Heart right ventricle (tissue), 16 donors: Measurements from ENCODE around the gene WIPF2. TPM values are rescaled to one million over a fixed set of nuclear protein-coding genes. Genes with fewer than 3 reads are reported as not detected.
A peak's percentile ranks its signal among the peaks of the same experiment; 100 is the strongest.

ENCODE experiments used
- ATAC-seq, 8 donors: fragments of 200-7000 bp; cut with Tn5 transposase; one replicate each; pipeline ENCODE4 v1.9.1; 2020; ENCODE audit warnings: mild to moderate bottlenecking in 8 of 8, moderate library complexity in 8 of 8, moderate number of reproducible peaks in 1 of 8
- DNase-seq, 2 donors: peaks; one replicate each; pipeline ENCODE4 v3.0.0-alpha.2; 2020
- H3K27ac ChIP-seq, 10 donors: fragments of 200-600 bp; sonication (generic) in 2 of 10; one replicate each; pipeline versions ENCODE4 v1.5.0 to v1.8.0; 2020 to 2022; ENCODE audit warnings: mild to moderate bottlenecking in 3 of 10
- H3K27me3 ChIP-seq, 7 donors: fragments of 200-600 bp; one replicate each; pipeline ENCODE4 v1.8.0; 2021 to 2022; ENCODE audit warnings: mild to moderate bottlenecking in 2 of 7
- H3K36me3 ChIP-seq, 9 donors: fragments of 200-600 bp; sonication (generic) in 1 of 9; one replicate each; pipeline versions ENCODE4 v1.5.0 to v1.8.0; 2020 to 2022; ENCODE audit warnings: mild to moderate bottlenecking in 2 of 9
- H3K4me1 ChIP-seq, 9 donors: fragments of 200-600 bp; sonication (generic) in 1 of 9; one replicate each; pipeline versions ENCODE4 v1.5.0 to v1.8.0; 2020 to 2022; ENCODE audit warnings: mild to moderate bottlenecking in 4 of 9
- H3K4me3 ChIP-seq, 10 donors: fragments of 200-600 bp; sonication (generic) in 2 of 10; one replicate each; pipeline versions ENCODE4 v1.5.0 to v1.8.0; 2020 to 2022; ENCODE audit warnings: mild to moderate bottlenecking in 7 of 10, moderate library complexity in 2 of 10
- H3K9me3 ChIP-seq, 11 donors: fragments of 200-600 bp in 10 of 11; sonication (generic) in 2 of 11; one replicate each; pipeline versions ENCODE4 v1.5.0 to v1.8.0; 2013 to 2022; ENCODE audit warnings: mild to moderate bottlenecking in 2 of 11, control low read depth in 1 of 11, moderate library complexity in 1 of 11
- CTCF ChIP-seq, 9 donors: fragments of 200-600 bp; sonication (generic) in 2 of 9; IDR thresholded peaks; one replicate each; pipeline versions ENCODE4 v1.5.0 to v1.8.0; 2021 to 2022; ENCODE audit warnings: antibody characterized with exemption in 9 of 9, mild to moderate bottlenecking in 5 of 9, moderate library complexity in 1 of 9
- WGBS, 2 donors: extraction: QIAGEN DNeasy Blood & Tissue Kit; methylation state at CpG; one replicate each; pipeline ENCODE4 v1.1.7; 2013; ENCODE audit warnings: inconsistent platforms in 1 of 2; 5-methylcytosine and 5-hydroxymethylcytosine counted together
- intact Hi-C, 10 donors: fragments of 100-400 bp; cut with DNase I; formaldehyde crosslinking; loops; one replicate each; pipeline versions ENCODE4 v1.11.1 to v1.14.2; 2022
- polyA plus RNA-seq, 2 donors: library from polyadenylated mRNA; stranded (reverse); fragments of 200-250 nt; gene quantifications; one replicate each; pipeline ENCODE4 v1.2.3, GENCODE V29; 2013
- total RNA-seq, 10 donors: library from RNA; stranded (reverse); fragmentation: NEBNext Ultra II Directional in 3 of 10; extraction: Animal tissue kit (Norgen Biotek cat#: 25700) in 3 of 10; gene quantifications; one replicate each; pipeline versions ENCODE4 v1.2.1 to v1.2.4, GENCODE V29; 2021 to 2023
- donor health status: Arrhythmogenic right ventricular cardiomyopathy.
- donor health status: ischemic (EF 13 %, LVEDD 7.1; RV severe dilation, severe dysfunction).
- donor health status: healthy with polysubstance abuse.
- donor health status: DM: no; HTN: yes; CAD: no.
- donor health status: DM: no; HTN: no; CAD: no.
- donor health status: ischemic (EF 25% LVEDD 6.9; RV normal size, moderate dysfunction).
- donor health status: ischemic (EF 25% LVEDD 5.7; RV mildly dilated, moderate dysfunction).
- donor health status: healthy.
- donor health status: DM: yes; HTN: yes; CAD: no.
- donor health status: Ischemic cardiomyopathy.
- donor health status: ischemic (EF 35%, LVEDD 5.7; RV mildly dilated, moderate dysfunction).
- donor health status: nonischemic (EF 11% LVEDD 7.7; RV severe dilation, severe dysfunction).
- donor health status: DM: yes; HTN: yes; CAD: no.
- donor health status: PGD.
- donor health status: ischemic (EF 29% LVEDD 5.4; RV normal size, mild dysfunction).
- donor health status: nonischemic (EF 23%, LVEDD 6.1; RV moderate dilation, normal function).

WIPF2 gene
- total and polyA plus RNA-seq, 12 donors: 5.1 to 16.0 (median 12.5) TPM

DNA sequence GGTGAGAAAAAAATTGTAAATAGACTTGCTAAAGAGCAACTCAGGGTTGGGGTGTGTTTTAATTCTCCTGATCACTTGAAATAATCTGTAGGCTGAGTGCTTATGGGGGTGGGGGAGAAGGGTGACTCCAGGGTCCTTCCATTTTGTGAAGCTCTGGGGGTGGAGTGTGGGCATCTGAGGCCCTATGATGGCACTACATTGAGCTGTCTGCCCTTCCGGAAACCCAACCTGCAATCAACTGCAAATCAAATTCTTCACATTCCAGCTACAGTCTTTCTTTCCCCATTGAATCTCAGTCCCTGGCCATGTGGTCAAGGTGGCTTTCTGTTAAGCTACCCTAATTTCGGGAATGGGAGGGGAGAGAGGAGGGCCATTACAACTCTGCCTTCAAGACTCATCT lies 62.6 kb downstream of the WIPF2 start:
- no peak for TF ChIP-seq CTCF (IDR thresholded peaks at IDR 0.05)
- ATAC-seq (no peak), DNase-seq (no peak)
- no peaks in the 10 kb centered on the region for H3K9me3 ChIP-seq
- no peak overlapping the region for H3K27ac ChIP-seq
- H3K27me3 ChIP-seq: no peaks in the 10 kb centered on the region
- intact Hi-C loops: loop anchor here in 3 of 10 donors (10.0 kb wide), 3 partner anchors 77 to 267 kb away; partner anchors contain the start of gene CSF3 (in 1 of the 3)
- H3K36me3 ChIP-seq: peaks cover 0 to 66% (median 34%) of the 10 kb centered on the region in 9 donors
- H3K4me1 ChIP-seq: peaks cover 0 to 24% (median 13%) of the 10 kb centered on the region in 9 donors
- 80 to 83% methylated on average over 2 of the region's 2 CpGs for WGBS, 2 donors
- no peak overlapping the region for H3K4me3 ChIP-seq

GRCh38 chr17:40283662-40284061 lies 64.6 kb downstream of the WIPF2 start:
- Histone ChIP-seq H3K9me3 (no peaks in the 10 kb centered on the region), H3K4me3 (no peak overlapping the region), H3K36me3 (peaks cover 0 to 46% (median 15%) of the 10 kb centered on the region in 9 donors), H3K27ac (peak overlapping the region in 8 of 10 donors; percentile 25 to 84 (median 62)), H3K4me1 (peaks cover 0 to 37% (median 24%) of the 10 kb centered on the region in 9 donors), H3K27me3 (no peaks in the 10 kb centered on the region)
- TF ChIP-seq CTCF (IDR thresholded peaks at IDR 0.05): no peak
- DNase-seq (no peak), ATAC-seq (no peak)
- WGBS, 2 donors: 56 to 80% methylated on average over 2 of the region's 2 CpGs
- intact Hi-C loops: loop anchor here in 3 of 10 donors (10.0 kb wide), 3 partner anchors 79 to 269 kb away; partner anchors contain the start of gene CSF3 (in 1 of the 3)

GRCh38 chr17:40284085-40284713 lies 65.1 kb downstream of the WIPF2 start:
- ATAC-seq (peak in 2 of 8 donors; percentile 13 to 21), DNase-seq (no peak)
- peaks cover 0 to 41% (median 11%) of the 10 kb centered on the region in 9 donors for H3K36me3 ChIP-seq
- H3K4me3 ChIP-seq: no peak overlapping the region
- intact Hi-C loops: loop anchor here in 3 of 10 donors (10.0 kb wide), 3 partner anchors 79 to 269 kb away; partner anchors contain the start of gene CSF3 (in 1 of the 3)
- no peaks in the 10 kb centered on the region for H3K9me3 ChIP-seq
- H3K27me3 ChIP-seq: no peaks in the 10 kb centered on the region
- H3K27ac ChIP-seq: peak overlapping the region in 8 of 10 donors; percentile 29 to 84 (median 62)
- 55 to 61% methylated on average over 2 of the region's 2 CpGs for WGBS, 2 donors
- peaks cover 0 to 42% (median 27%) of the 10 kb centered on the region in 9 donors for H3K4me1 ChIP-seq
- peak in 5 of 9 donors; percentile 10 to 28 (median 15) for TF ChIP-seq CTCF (IDR thresholded peaks at IDR 0.05)

- Histone ChIP-seq H3K4me3 (no peak overlapping the region), H3K36me3 (peaks cover 0 to 21% (median 0%) of the 10 kb centered on the region in 9 donors), H3K27ac (peak overlapping the region in 1 of 10 donors; percentile 13), H3K9me3 (no peaks in the 10 kb centered on the region), H3K27me3 (no peaks in the 10 kb centered on the region), H3K4me1 (peaks cover 0 to 55% (median 28%) of the 10 kb centered on the region in 9 donors)
- WGBS, 2 donors: 98% methylated on average over 2 of the region's 2 CpGs
- ATAC-seq (no peak), DNase-seq (no peak)
- TF ChIP-seq CTCF (IDR thresholded peaks at IDR 0.05): no peak
- intact Hi-C loops: loop anchor here in 8 of 10 donors (5.0 to 10.0 kb wide), 4 partner anchors 69 to 272 kb away; partner anchors contain the start of genes WIPF2 (in 6 of the 8) and CSF3 (in 1 of the 8)
These were observed 67.4 kb downstream of the WIPF2 start for GRCh38 chr17:40286473-40286872.
